ENCODE data around the gene KY. TPM values are rescaled to one million over a fixed set of nuclear protein-coding genes. Genes with fewer than 3 reads are reported as not detected.

The KY gene
- total RNA-seq, 4 donors from 2014 or later = 0.33 to 1.9 (median 0.81) TPM

- WGBS = 93% methylated on average over 10 of the region's 13 CpGs
- Histone ChIP-seq H3K27me3 (no peaks in the 10 kb centered on the region), H3K4me3 (no peak overlapping the region), H3K9me3 (no peaks in the 10 kb centered on the region), H3K4me1 (no peaks in the 10 kb centered on the region), H3K36me3 (peaks cover 0 to 33% (median 3%) of the 10 kb centered on the region in 4 donors), H3K27ac (replicated peaks in 1 of 4) (no peak overlapping the region)
- intact Hi-C loops (cut with DNase I) = no loop called here
- no peak for TF ChIP-seq CTCF (IDR thresholded peaks at IDR 0.05)
- no peak for TF ChIP-seq EP300 (IDR thresholded peaks at IDR 0.05)
- no peak for TF ChIP-seq POLR2A (IDR thresholded peaks at IDR 0.05; ENCODE audit: low read depth)
- TF ChIP-seq POLR2AphosphoS5 (IDR thresholded peaks at IDR 0.05) = no peak
- no peak for DNase-seq (ENCODE audit: extremely low spot score)
These were observed 32.1 kb downstream of the KY start for GRCh38 chr3:134618478-134619300.

- H3K36me3 ChIP-seq = peaks cover 0 to 41% (median 3%) of the 10 kb centered on the region in 4 donors
These were observed 33.0 kb downstream of the KY start for GRCh38 chr3:134617608-134618477.

GRCh38 chr3:134615743-134616142, 35.1 kb downstream of the KY start:
- no peak for TF ChIP-seq POLR2AphosphoS5 (IDR thresholded peaks at IDR 0.05)
- no peak for TF ChIP-seq CTCF (IDR thresholded peaks at IDR 0.05)
- no peak for TF ChIP-seq EP300 (IDR thresholded peaks at IDR 0.05)
- no peak for TF ChIP-seq POLR2A (IDR thresholded peaks at IDR 0.05; ENCODE audit: low read depth)
- no peaks in the 10 kb centered on the region for H3K9me3 ChIP-seq
- no peaks in the 10 kb centered on the region for H3K27me3 ChIP-seq
- no peak overlapping the region for H3K4me3 ChIP-seq
- no peaks in the 10 kb centered on the region for H3K4me1 ChIP-seq
- 79% methylated on average over 5 of the region's 5 CpGs for WGBS
- intact Hi-C loops (cut with DNase I) = no loop called here
- H3K27ac ChIP-seq (replicated peaks in 1 of 4) = no peak overlapping the region
- H3K36me3 ChIP-seq = peaks cover 0 to 47% (median 3%) of the 10 kb centered on the region in 4 donors
- DNase-seq (ENCODE audit: extremely low spot score) = no peak

More at GRCh38 chr3:134617608-134618477, 33.0 kb downstream of the KY start:
- intact Hi-C loops (cut with DNase I) = no loop called here
- Histone ChIP-seq H3K27me3 (no peaks in the 10 kb centered on the region), H3K4me3 (no peak overlapping the region), H3K9me3 (no peaks in the 10 kb centered on the region), H3K27ac (replicated peaks in 1 of 4) (no peak overlapping the region), H3K4me1 (no peaks in the 10 kb centered on the region)
- WGBS = 47% methylated on average over 4 of the region's 7 CpGs
- no peak for DNase-seq (ENCODE audit: extremely low spot score)
- TF ChIP-seq POLR2AphosphoS5 (IDR thresholded peaks at IDR 0.05) (no peak), EP300 (IDR thresholded peaks at IDR 0.05) (no peak), POLR2A (IDR thresholded peaks at IDR 0.05; ENCODE audit: low read depth) (no peak), CTCF (IDR thresholded peaks at IDR 0.05) (no peak)

- no peak overlapping the region for H3K27ac ChIP-seq (replicated peaks in 1 of 4)
- peaks cover 0 to 45% (median 2%) of the 10 kb centered on the region in 4 donors for H3K36me3 ChIP-seq
- no peaks in the 10 kb centered on the region for H3K4me1 ChIP-seq
- H3K9me3 ChIP-seq = no peaks in the 10 kb centered on the region
- no peak overlapping the region for H3K4me3 ChIP-seq
- no peak for TF ChIP-seq EP300 (IDR thresholded peaks at IDR 0.05)
- no peak for TF ChIP-seq POLR2AphosphoS5 (IDR thresholded peaks at IDR 0.05)
- no peak for DNase-seq (ENCODE audit: extremely low spot score)
- WGBS = 88% methylated on average over 4 of the region's 4 CpGs
- no peaks in the 10 kb centered on the region for H3K27me3 ChIP-seq
- intact Hi-C loops (cut with DNase I) = no loop called here
These were observed 35.9 kb downstream of the KY start for GRCh38 chr3:134614955-134615354.

- H3K9me3 ChIP-seq = no peaks in the 10 kb centered on the region
- no peaks in the 10 kb centered on the region for H3K4me1 ChIP-seq
- no peak overlapping the region for H3K27ac ChIP-seq (replicated peaks in 1 of 4)
- H3K36me3 ChIP-seq = peaks cover 0 to 28% (median 2%) of the 10 kb centered on the region in 4 donors
- DNase-seq (ENCODE audit: extremely low spot score) = peak; percentile 77
- no peaks in the 10 kb centered on the region for H3K27me3 ChIP-seq
- WGBS = 74% methylated on average over 6 of the region's 6 CpGs
- intact Hi-C loops (cut with DNase I) = no loop called here
- TF ChIP-seq EP300 (IDR thresholded peaks at IDR 0.05) (no peak), POLR2A (IDR thresholded peaks at IDR 0.05; ENCODE audit: low read depth) (no peak), CTCF (IDR thresholded peaks at IDR 0.05) (no peak), POLR2AphosphoS5 (IDR thresholded peaks at IDR 0.05) (no peak)
- H3K4me3 ChIP-seq = no peak overlapping the region
These were observed 37.8 kb downstream of the KY start for GRCh38 chr3:134613006-134613520.
